HG02973 (cell line): ENCODE measurements around the gene EPHA2.

Source experiments
- ATAC-seq: cut with Tn5 transposase; IDR thresholded peaks from one replicate; pipeline ENCODE4 v1.9.1; 2021; ENCODE audit warnings: moderate library complexity; ENCODE audit not compliant: unreplicated experiment

The EPHA2 gene

GRCh38 chr1:16076031-16076864 lies 79.6 kb downstream of the EPHA2 start:
- no peak for ATAC-seq

- no peak for ATAC-seq
Observed at GRCh38 chr1:16075337-16076030, 80.4 kb downstream of the EPHA2 start.
